CD4-positive, alpha-beta T cell treated with Interleukin-2 at 100 ng/mL for 4 hours (primary cell): ENCODE measurements around the gene PES1.
"Not testable (repeated sequence)": the region's sequence is repeated elsewhere in the genome, so short reads cannot be mapped to it uniquely, and the experiment has no call there.

ENCODE experiments used
- DNase-seq: peaks from one replicate; pipeline ENCODE4 v3.0.0-alpha.2; 2020; ENCODE audit warnings: low spot score

The PES1 gene

GRCh38 chr22:30574997-30575671, 16.6 kb downstream of the PES1 start:
- no peak for DNase-seq

- no peak for DNase-seq
Observed at GRCh38 chr22:30574095-30574981, 17.4 kb downstream of the PES1 start, which contains the start of gene GAL3ST1. Gene GAL3ST1 (minus strand): TSS chr22:30574665. CDS start chr22:30557392, 17,273 bp downstream.

- DNase-seq = no peak
Observed at GRCh38 chr22:30573594-30574094, 18.1 kb downstream of the PES1 start.

GRCh38 chr22:30572840-30573593, 18.7 kb downstream of the PES1 start:
- DNase-seq = no peak

GRCh38 chr22:30572210-30572609, 19.5 kb downstream of the PES1 start:
- no peak for DNase-seq

- DNase-seq = no peak
Observed at GRCh38 chr22:30569674-30570202, 22.0 kb downstream of the PES1 start.

GRCh38 chr22:30568137-30568805, 23.4 kb downstream of the PES1 start:
- no peak for DNase-seq

- DNase-seq = not testable (repeated sequence)
Observed at GRCh38 chr22:30567277-30567676, 24.4 kb downstream of the PES1 start.

GRCh38 chr22:30566125-30566524, 25.6 kb downstream of the PES1 start:
- no peak for DNase-seq

GRCh38 chr22:30565341-30565740, 26.4 kb downstream of the PES1 start:
- no peak for DNase-seq

GRCh38 chr22:30564761-30565119, 27.0 kb downstream of the PES1 start:
- no peak for DNase-seq

GRCh38 chr22:30564045-30564760, 27.5 kb downstream of the PES1 start:
- DNase-seq = no peak

GRCh38 chr22:30562366-30562765, 29.3 kb downstream of the PES1 start:
- DNase-seq = no peak

- DNase-seq = no peak
Observed at GRCh38 chr22:30561402-30562189, 30.1 kb downstream of the PES1 start.

- not testable (repeated sequence) for DNase-seq
Observed at GRCh38 chr22:30560643-30561202, 31.0 kb downstream of the PES1 start.

- no peak for DNase-seq
Observed at GRCh38 chr22:30559889-30560288, 31.8 kb downstream of the PES1 start.

GRCh38 chr22:30557243-30557642, 34.5 kb downstream of the PES1 start:
- DNase-seq = no peak

GRCh38 chr22:30556388-30556787, 35.3 kb downstream of the PES1 start:
- no peak for DNase-seq
